ENCODE data around the gene JUNB. TPM values are rescaled to one million over a fixed set of nuclear protein-coding genes. Genes with fewer than 3 reads are reported as not detected.
A peak's percentile ranks its signal among the peaks of the same experiment; 100 is the strongest.

The JUNB gene
- total RNA-seq, 2 experiments from 2014 or later, result 292 to 299 TPM

DNA sequence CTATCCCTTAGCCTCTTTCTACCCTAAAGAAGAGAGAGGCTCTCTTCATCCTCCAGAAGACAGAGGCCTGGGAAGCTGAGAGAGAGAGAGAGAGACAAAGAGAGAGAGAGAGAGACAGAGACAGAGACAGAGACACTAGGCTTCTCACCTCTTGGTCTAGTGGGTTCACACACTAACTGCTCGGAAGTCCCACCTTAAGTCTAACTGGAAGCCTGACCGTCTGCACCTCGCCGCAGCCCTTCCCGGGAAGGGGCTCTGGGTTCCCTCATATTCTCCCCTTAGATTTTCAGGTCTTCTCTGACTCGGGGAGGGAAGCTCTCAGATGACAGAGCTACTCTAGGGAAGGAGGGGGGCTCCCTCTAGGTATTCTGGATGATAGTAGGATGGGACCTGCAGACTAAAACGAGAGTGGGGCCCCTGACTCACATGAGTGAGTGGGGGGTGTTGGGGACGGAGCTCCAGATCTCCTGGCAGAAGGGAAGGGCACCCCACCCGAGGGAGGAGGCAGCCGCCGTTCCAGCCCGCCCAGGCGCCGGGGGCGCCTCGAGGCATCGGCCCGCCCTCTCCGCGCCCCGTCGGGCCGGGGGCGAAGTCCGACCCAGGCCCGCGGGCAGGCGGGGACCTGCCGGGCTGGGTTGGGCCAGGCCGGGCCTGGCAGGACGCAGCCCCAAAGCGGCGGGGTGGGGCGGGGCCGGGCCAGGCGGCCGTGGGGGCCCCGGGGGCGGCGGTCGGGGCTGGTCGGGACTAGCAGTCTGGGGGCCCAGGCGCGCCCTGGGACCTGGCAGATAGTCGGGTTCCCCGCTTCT is 2.0 kb upstream of the JUNB start:
- H3K9me3 Mint-ChIP-seq, result no peaks in the 10 kb centered on the region
- TF ChIP-seq, protein P1, sequence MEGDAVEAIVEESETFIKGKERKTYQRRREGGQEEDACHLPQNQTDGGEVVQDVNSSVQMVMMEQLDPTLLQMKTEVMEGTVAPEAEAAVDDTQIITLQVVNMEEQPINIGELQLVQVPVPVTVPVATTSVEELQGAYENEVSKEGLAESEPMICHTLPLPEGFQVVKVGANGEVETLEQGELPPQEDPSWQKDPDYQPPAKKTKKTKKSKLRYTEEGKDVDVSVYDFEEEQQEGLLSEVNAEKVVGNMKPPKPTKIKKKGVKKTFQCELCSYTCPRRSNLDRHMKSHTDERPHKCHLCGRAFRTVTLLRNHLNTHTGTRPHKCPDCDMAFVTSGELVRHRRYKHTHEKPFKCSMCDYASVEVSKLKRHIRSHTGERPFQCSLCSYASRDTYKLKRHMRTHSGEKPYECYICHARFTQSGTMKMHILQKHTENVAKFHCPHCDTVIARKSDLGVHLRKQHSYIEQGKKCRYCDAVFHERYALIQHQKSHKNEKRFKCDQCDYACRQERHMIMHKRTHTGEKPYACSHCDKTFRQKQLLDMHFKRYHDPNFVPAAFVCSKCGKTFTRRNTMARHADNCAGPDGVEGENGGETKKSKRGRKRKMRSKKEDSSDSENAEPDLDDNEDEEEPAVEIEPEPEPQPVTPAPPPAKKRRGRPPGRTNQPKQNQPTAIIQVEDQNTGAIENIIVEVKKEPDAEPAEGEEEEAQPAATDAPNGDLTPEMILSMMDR (IDR thresholded peaks at IDR 0.05), result no peak
- peak; percentile 0 for ATAC-seq
- CTCF ChIA-PET, result interaction anchor here (1.0 to 2.9 kb wide), 4 partner anchors 12 to 96 kb away, joined by 3 to 26 read pairs (median 4); partner anchors contain the start of gene RNASEH2A
- peaks cover 18% of the 10 kb centered on the region for H3K36me3 Mint-ChIP-seq (ENCODE audit: low read depth)
- POLR2A ChIA-PET, result interaction anchor here (0.7 to 1.7 kb wide), 4 partner anchors 11 to 67 kb away, joined by 4 to 17 read pairs (median 5); partner anchors contain the start of genes GET3 and TRIR
- no peaks in the 10 kb centered on the region for H3K27me3 Mint-ChIP-seq
- peak overlapping the region; percentile 94 for H3K27ac Mint-ChIP-seq
- intact Hi-C loops (cut with micrococcal nuclease), result no loop called here
- DNase-seq, result peak; percentile 65
- peaks cover 27% of the 10 kb centered on the region for H3K4me1 Mint-ChIP-seq (ENCODE audit: low read depth)
- H3K4me3 Mint-ChIP-seq, result peak overlapping the region; percentile 95

DNA sequence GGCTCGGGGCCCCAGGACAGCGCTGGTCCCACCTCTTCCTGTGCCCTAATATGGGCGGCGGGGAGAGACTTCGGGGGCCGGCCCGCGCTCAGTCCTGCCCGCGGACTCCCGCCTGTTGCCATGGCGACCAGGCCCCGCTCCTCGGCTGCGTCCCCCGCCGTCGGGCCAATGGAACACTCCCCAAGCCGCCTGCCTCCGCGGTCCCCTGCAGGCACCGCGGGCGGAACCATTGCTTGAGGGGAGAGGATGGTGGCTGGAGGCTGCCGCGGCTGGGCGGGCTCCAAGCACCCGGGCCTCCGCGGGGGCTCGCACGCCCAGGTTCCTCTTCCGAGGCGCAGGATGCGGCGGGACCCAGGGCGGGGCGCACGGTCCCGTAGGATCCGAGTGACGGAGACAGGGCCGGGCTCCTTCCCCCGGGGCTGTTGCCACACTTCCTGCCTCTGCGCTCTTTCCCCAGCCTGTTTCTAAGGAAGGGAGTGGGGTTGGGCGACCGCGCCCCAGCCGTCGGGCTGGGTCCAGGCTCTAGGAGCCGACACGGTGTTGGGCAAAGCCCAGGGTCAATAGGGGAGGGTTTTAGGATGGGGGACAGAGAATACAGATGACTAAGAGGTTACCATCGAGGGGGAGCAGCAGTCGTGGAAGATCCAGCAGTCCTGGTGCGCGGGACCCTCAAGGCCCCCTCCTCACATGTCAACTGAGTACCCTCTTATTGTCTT is 1.2 kb upstream of the JUNB start:
- peak; percentile 52 for ATAC-seq
- POLR2A ChIA-PET, result interaction anchor here (0.6 to 1.7 kb wide), 9 partner anchors 8 to 277 kb away, joined by 3 to 17 read pairs (median 4); partner anchors contain the start of genes GET3 and TRIR
- CTCF ChIA-PET, result interaction anchor here (2.6 to 14.2 kb wide), 4 partner anchors 10 to 57 kb away, joined by 8 to 480 read pairs (median 176); no protein-coding TSS in a partner anchor
- Mint-ChIP-seq H3K4me3 (peak overlapping the region; percentile 95), H3K27ac (peak overlapping the region; percentile 98), H3K4me1 (ENCODE audit: low read depth) (peaks cover 34% of the 10 kb centered on the region), H3K27me3 (no peaks in the 10 kb centered on the region), H3K36me3 (ENCODE audit: low read depth) (peaks cover 21% of the 10 kb centered on the region), H3K9me3 (no peaks in the 10 kb centered on the region)
- peak; percentile 98 for DNase-seq
- intact Hi-C loops (cut with micrococcal nuclease), result no loop called here
- TF ChIP-seq, protein P1 (IDR thresholded peaks at IDR 0.05), result no peak

DNA sequence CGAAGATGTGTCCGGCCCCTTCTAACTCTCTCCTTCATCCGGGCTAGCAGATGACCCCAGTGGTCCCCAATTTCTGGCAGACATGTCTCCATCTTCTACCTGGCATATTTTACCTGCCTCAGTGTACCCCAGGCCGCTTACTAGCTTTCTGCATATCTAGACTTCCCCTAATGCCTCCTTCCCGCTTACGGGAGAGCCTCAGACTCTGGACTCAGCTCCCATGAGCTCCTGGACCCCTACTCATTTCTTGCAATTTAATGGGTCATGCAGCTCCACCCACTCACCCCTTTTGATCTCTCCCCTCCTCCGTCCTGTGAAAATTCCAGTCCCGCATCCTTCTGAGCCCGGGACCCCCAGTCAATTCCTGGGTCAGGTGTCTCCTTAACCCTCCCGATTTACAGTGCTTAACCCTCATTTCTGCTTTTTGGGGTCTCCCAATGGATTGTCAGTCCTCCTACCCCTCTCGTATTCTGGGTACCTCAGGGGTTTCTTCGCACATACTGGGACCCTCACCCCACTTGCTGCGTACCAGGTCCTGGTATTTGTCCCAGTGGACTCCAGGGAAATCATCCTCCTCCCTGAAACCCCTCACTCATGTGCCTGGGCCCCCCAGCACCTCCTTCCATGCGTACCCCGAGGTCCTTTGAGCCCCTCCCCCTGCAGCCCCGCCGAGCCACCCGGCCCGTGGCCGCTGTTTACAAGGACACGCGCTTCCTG is 500 bp upstream of the JUNB start:
- Mint-ChIP-seq H3K36me3 (ENCODE audit: low read depth) (peaks cover 21% of the 10 kb centered on the region), H3K4me3 (peak overlapping the region; percentile 95), H3K4me1 (ENCODE audit: low read depth) (peaks cover 37% of the 10 kb centered on the region), H3K9me3 (no peaks in the 10 kb centered on the region), H3K27me3 (no peaks in the 10 kb centered on the region), H3K27ac (peak overlapping the region; percentile 98)
- ChIA-PET POLR2A (interaction anchor here (0.5 to 3.3 kb wide), 23 partner anchors 8 to 459 kb away, joined by 3 to 97 read pairs (median 4); partner anchors contain the start of genes FBXW9, GET3, RNASEH2A and TNPO2), CTCF (interaction anchor here (1.3 to 14.2 kb wide), 4 partner anchors 11 to 56 kb away, joined by 4 to 480 read pairs (median 167); partner anchors contain the start of gene RNASEH2A)
- ATAC-seq (no peak), DNase-seq (peak; percentile 37)
- intact Hi-C loops (cut with micrococcal nuclease), result no loop called here
- TF ChIP-seq, protein P1 (IDR thresholded peaks at IDR 0.05), result no peak

DNA sequence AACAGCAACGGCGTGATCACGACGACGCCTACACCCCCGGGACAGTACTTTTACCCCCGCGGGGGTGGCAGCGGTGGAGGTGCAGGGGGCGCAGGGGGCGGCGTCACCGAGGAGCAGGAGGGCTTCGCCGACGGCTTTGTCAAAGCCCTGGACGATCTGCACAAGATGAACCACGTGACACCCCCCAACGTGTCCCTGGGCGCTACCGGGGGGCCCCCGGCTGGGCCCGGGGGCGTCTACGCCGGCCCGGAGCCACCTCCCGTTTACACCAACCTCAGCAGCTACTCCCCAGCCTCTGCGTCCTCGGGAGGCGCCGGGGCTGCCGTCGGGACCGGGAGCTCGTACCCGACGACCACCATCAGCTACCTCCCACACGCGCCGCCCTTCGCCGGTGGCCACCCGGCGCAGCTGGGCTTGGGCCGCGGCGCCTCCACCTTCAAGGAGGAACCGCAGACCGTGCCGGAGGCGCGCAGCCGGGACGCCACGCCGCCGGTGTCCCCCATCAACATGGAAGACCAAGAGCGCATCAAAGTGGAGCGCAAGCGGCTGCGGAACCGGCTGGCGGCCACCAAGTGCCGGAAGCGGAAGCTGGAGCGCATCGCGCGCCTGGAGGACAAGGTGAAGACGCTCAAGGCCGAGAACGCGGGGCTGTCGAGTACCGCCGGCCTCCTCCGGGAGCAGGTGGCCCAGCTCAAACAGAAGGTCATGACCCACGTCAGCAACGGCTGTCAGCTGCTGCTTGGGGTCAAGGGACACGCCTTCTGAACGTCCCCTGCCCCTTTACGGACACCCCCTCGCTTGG is 966 bp downstream of the JUNB start:
- Mint-ChIP-seq H3K4me3 (peak overlapping the region; percentile 95), H3K36me3 (ENCODE audit: low read depth) (peaks cover 22% of the 10 kb centered on the region), H3K9me3 (no peaks in the 10 kb centered on the region), H3K27me3 (no peaks in the 10 kb centered on the region), H3K27ac (peak overlapping the region; percentile 98), H3K4me1 (ENCODE audit: low read depth) (peaks cover 44% of the 10 kb centered on the region)
- TF ChIP-seq, protein P1 (IDR thresholded peaks at IDR 0.05), result peak; percentile 10
- ChIA-PET CTCF (interaction anchor here (1.3 to 14.2 kb wide), 8 partner anchors 10 to 93 kb away, joined by 3 to 480 read pairs (median 4); partner anchors contain the start of genes RNASEH2A and THSD8), POLR2A (interaction anchor here (0.9 to 3.3 kb wide), 27 partner anchors 10 to 360 kb away, joined by 3 to 97 read pairs (median 4); partner anchors contain the start of genes DHPS, FBXW9, GET3 and PRDX2)
- no peak for ATAC-seq
- peak; percentile 88 for DNase-seq
- intact Hi-C loops (cut with micrococcal nuclease), result no loop called here
